ENCODE data around the gene PMS1. TPM values are rescaled to one million over a fixed set of nuclear protein-coding genes. Genes with fewer than 3 reads are reported as not detected.

Gene PMS1
- total RNA-seq, 3 donors from 2014 or later (not counting 1 experiment from before 2014, with no cell fraction given), result 28.9 to 32.3 (median 29.1) TPM

GRCh38 chr2:189802396-189802912 is 18.2 kb downstream of the PMS1 start:
- H3K27ac ChIP-seq (ENCODE audit: low read length), result no peak overlapping the region
- intact Hi-C loops (cut with micrococcal nuclease), result no loop called here
- H3K4me3 Mint-ChIP-seq, result no peak overlapping the region
- no peaks in the 10 kb centered on the region for H3K27me3 ChIP-seq (ENCODE audit: control insufficient read depth, insufficient read depth, low read length)
- no peaks in the 10 kb centered on the region for H3K36me3 Mint-ChIP-seq
- peaks cover 2 to 4% of the 10 kb centered on the region in 2 donors for H3K4me1 Mint-ChIP-seq
- WGBS (ENCODE audit: insufficient coverage), result 100% methylated on average over 2 of the region's 2 CpGs
- H3K4me3 ChIP-seq (ENCODE audit: low read length), result no peak overlapping the region
- TF ChIP-seq CTCF (IDR thresholded peaks at IDR 0.05), result no peak
- no peaks in the 10 kb centered on the region for H3K4me1 ChIP-seq (ENCODE audit: control insufficient read depth, insufficient read depth, low read length)
- ATAC-seq, result no peak
- DNase-seq, result no peak
- no peaks in the 10 kb centered on the region for H3K27me3 Mint-ChIP-seq (ENCODE audit: low read depth in 2 of 2)
- no peak overlapping the region for H3K27ac Mint-ChIP-seq
- peaks cover 28% of the 10 kb centered on the region for H3K36me3 ChIP-seq (ENCODE audit: control insufficient read depth, insufficient read depth, low read length)
- no peaks in the 10 kb centered on the region for H3K9me3 Mint-ChIP-seq
- no peaks in the 10 kb centered on the region for H3K9me3 ChIP-seq (ENCODE audit: control insufficient read depth, insufficient read depth, low read length)

GRCh38 chr2:189803431-189803830 is 19.2 kb downstream of the PMS1 start:
- Histone ChIP-seq H3K4me3 (ENCODE audit: low read length) (no peak overlapping the region), H3K27me3 (ENCODE audit: control insufficient read depth, insufficient read depth, low read length) (no peaks in the 10 kb centered on the region), H3K9me3 (ENCODE audit: control insufficient read depth, insufficient read depth, low read length) (no peaks in the 10 kb centered on the region), H3K36me3 (ENCODE audit: control insufficient read depth, insufficient read depth, low read length) (peaks cover 24% of the 10 kb centered on the region), H3K4me1 (ENCODE audit: control insufficient read depth, insufficient read depth, low read length) (no peaks in the 10 kb centered on the region), H3K27ac (ENCODE audit: low read length) (no peak overlapping the region)
- no peaks in the 10 kb centered on the region for H3K9me3 Mint-ChIP-seq
- no peaks in the 10 kb centered on the region for H3K36me3 Mint-ChIP-seq
- no peak for TF ChIP-seq CTCF (IDR thresholded peaks at IDR 0.05)
- intact Hi-C loops (cut with micrococcal nuclease), result no loop called here
- DNase-seq (no peak), ATAC-seq (no peak)
- no peaks in the 10 kb centered on the region for H3K27me3 Mint-ChIP-seq (ENCODE audit: low read depth in 2 of 2)
- H3K27ac Mint-ChIP-seq, result no peak overlapping the region
- 82% methylated on average over 2 of the region's 3 CpGs for WGBS (ENCODE audit: insufficient coverage)
- H3K4me3 Mint-ChIP-seq, result no peak overlapping the region
- H3K4me1 Mint-ChIP-seq, result peaks cover 0 to 4% of the 10 kb centered on the region in 2 donors

DNA sequence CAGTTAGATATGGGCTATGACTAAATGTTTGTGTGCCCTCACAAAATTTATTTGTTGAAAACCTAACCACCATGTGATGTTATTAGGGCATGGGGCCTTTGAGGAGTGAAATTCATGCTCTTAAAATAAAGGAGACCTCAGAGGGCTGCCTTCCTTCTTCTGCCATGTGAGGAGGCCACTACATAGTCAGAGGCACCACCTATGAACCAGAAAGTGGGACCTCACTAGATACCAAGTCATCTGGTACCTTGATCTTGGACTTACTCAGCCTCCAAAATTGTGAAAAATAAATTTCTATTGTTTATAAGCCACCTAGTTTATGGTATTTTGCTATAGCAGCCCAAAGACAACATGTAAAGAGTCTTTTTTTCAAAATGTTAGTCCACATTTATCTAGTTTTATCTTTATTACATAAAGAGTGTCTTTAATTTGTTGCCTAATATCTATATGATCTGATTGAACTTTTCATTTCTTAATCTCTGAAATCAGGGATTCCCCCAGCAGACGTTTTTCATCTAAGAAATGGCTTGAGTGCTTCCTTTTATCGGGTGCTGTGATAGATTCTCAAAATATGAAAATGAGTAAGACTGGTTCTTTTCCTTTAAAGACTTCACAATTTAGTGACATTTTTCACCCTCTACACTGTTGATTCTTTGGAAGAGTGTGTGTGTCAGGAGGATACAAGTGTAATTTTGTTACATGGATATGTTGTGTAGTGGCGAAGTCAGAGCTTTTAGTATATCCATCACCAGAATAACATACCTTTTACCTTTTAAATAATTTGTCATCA is 34.2 kb downstream of the PMS1 start:
- Histone ChIP-seq H3K9me3 (ENCODE audit: control insufficient read depth, insufficient read depth, low read length) (no peaks in the 10 kb centered on the region), H3K27me3 (ENCODE audit: control insufficient read depth, insufficient read depth, low read length) (no peaks in the 10 kb centered on the region), H3K4me3 (ENCODE audit: low read length) (no peak overlapping the region), H3K36me3 (ENCODE audit: control insufficient read depth, insufficient read depth, low read length) (peaks cover 23% of the 10 kb centered on the region), H3K27ac (ENCODE audit: low read length) (no peak overlapping the region), H3K4me1 (ENCODE audit: control insufficient read depth, insufficient read depth, low read length) (no peaks in the 10 kb centered on the region)
- no peak overlapping the region for H3K4me3 Mint-ChIP-seq
- H3K36me3 Mint-ChIP-seq, result peaks cover 7% of the 10 kb centered on the region
- no peaks in the 10 kb centered on the region for H3K9me3 Mint-ChIP-seq
- H3K27ac Mint-ChIP-seq, result no peak overlapping the region
- no peak for ATAC-seq
- no CpG with 5 or more reads among the region's 3 CpGs for WGBS (ENCODE audit: insufficient coverage)
- no peak for TF ChIP-seq CTCF (IDR thresholded peaks at IDR 0.05)
- no peak for DNase-seq
- no peaks in the 10 kb centered on the region for H3K4me1 Mint-ChIP-seq
- no peaks in the 10 kb centered on the region for H3K27me3 Mint-ChIP-seq (ENCODE audit: low read depth in 2 of 2)
- intact Hi-C loops (cut with micrococcal nuclease), result no loop called here
